H1 (cell line): ENCODE data around the gene KLC4. TPM values are rescaled to one million over a fixed set of nuclear protein-coding genes. Genes with fewer than 3 reads are reported as not detected.

Experiments used
- CTCF ChIA-PET: fragments of 300-600 bp; sonication (Branson Sonifier 250); formaldehyde crosslinking; loops from one replicate; lab custom pipeline; 2021; ENCODE audit not compliant: partially characterized antibody; lab: Charles Lee
- POLR2A ChIA-PET: fragments of 300-600 bp; sonication (Branson Sonifier 250); formaldehyde crosslinking; loops from one replicate; lab custom pipeline; 2021; ENCODE audit warnings: inconsistent platforms; ENCODE audit not compliant: partially characterized antibody; lab: Charles Lee
- DNase-seq, 2 experiments: peaks; one replicate each; pipeline versions ENCODE4 v3.0.0 to v3.0.0-alpha.2; 2010 to 2022; ENCODE audit warnings: low spot score in 2 of 2, low read depth in 1 of 2, mixed read lengths in 1 of 2
- FAIRE-seq: peaks from 2 replicates; lab custom pipeline; 2011; peaks lifted over from hg19 to GRCh38; lab: Jason Lieb, UNC
- H2AFZ ChIP-seq: 2 replicates; pipeline ENCODE4 v1.8.1; 2012; ENCODE audit warnings: low read length, inconsistent platforms
- H2AK5ac ChIP-seq: 2 replicates; pipeline ENCODE4 v1.6.1; 2013; ENCODE audit warnings: low read depth, low read length
- H2BK120ac ChIP-seq: replicated peaks from 2 replicates; pipeline ENCODE3; 2013; ENCODE audit warnings: low read depth, low read length, inconsistent platforms
- H2BK12ac ChIP-seq: 2 replicates; pipeline ENCODE4 v1.6.1; 2013; ENCODE audit warnings: low read depth, low read length
- H2BK15ac ChIP-seq: 2 replicates; pipeline ENCODE4 v1.6.1; 2013; ENCODE audit warnings: low read length
- H2BK20ac ChIP-seq: 2 replicates; pipeline ENCODE4 v1.6.1; 2013; ENCODE audit warnings: low read length
- H2BK5ac ChIP-seq: 2 replicates; pipeline ENCODE4 v1.6.1; 2013; ENCODE audit warnings: low read depth, low read length
- H3K14ac ChIP-seq: 2 replicates; pipeline ENCODE4 v1.6.1; 2013; ENCODE audit warnings: inconsistent platforms; ENCODE audit not compliant: insufficient read length
- H3K18ac ChIP-seq: 2 replicates; pipeline ENCODE4 v1.6.1; 2013; ENCODE audit warnings: low read length; ENCODE audit errors: extremely low read depth
- H3K23ac ChIP-seq: 2 replicates; pipeline ENCODE4 v1.6.1; 2013; ENCODE audit warnings: inconsistent platforms; ENCODE audit not compliant: insufficient read length
- H3K23me2 ChIP-seq: 2 replicates; pipeline ENCODE4 v1.6.1; 2013; ENCODE audit warnings: low read depth, low read length
- H3K27ac ChIP-seq: 2 replicates; pipeline ENCODE4 v1.6.1; 2011; ENCODE audit warnings: low read depth, low read length, inconsistent platforms
- H3K27me3 ChIP-seq, 4 experiments: replicated peaks in 1 of 4; 1 replicate in 1 of 4; 2 replicates in 3 of 4; pipeline versions ENCODE4 v1.6.1 to v1.8.1; 2011 to 2013; ENCODE audit warnings: low read length in 3 of 4, mild to moderate bottlenecking in 3 of 4, inconsistent platforms in 2 of 4, mixed read lengths in 2 of 4, moderate library complexity in 1 of 4; ENCODE audit not compliant: control insufficient read depth in 3 of 4, insufficient read depth in 3 of 4; ENCODE audit errors: extremely low read depth in 1 of 4
- H3K36me3 ChIP-seq, 4 experiments: 2 replicates each; pipeline versions ENCODE4 v1.6.1 to v1.8.1; 2011 to 2013; ENCODE audit warnings: mild to moderate bottlenecking in 4 of 4, low read length in 3 of 4, moderate library complexity in 2 of 4, control low read depth in 1 of 4, inconsistent platforms in 1 of 4; ENCODE audit not compliant: insufficient read depth in 4 of 4, control insufficient read depth in 2 of 4
- H3K4ac ChIP-seq: replicated peaks from 2 replicates; pipeline ENCODE3; 2013; ENCODE audit warnings: low read length, low read depth, mixed read lengths, inconsistent platforms; ENCODE audit not compliant: insufficient read length
- H3K4me1 ChIP-seq, 4 experiments: replicated peaks in 1 of 4; 1 replicate in 1 of 4; 2 replicates in 3 of 4; pipeline versions ENCODE4 v1.6.1 to v1.8.1; 2011 to 2013; ENCODE audit warnings: low read length in 3 of 4, inconsistent platforms in 2 of 4, mixed read lengths in 1 of 4; ENCODE audit not compliant: insufficient read depth in 4 of 4, control insufficient read depth in 3 of 4
- H3K4me2 ChIP-seq, 2 experiments: 2 replicates each; pipeline versions ENCODE4 v1.6.1 to v1.8.1; 2011 to 2013; ENCODE audit warnings: low read depth in 2 of 2, low read length in 2 of 2, control low read depth in 1 of 2, inconsistent platforms in 1 of 2, mild to moderate bottlenecking in 1 of 2; ENCODE audit not compliant: insufficient read depth in 1 of 2
- H3K4me3 ChIP-seq, 4 experiments: fragments of 200-600, 300-600 bp in 1 of 4; sonication (generic), shearing (Covaris generic), sonication (Bioruptor Twin) in 1 of 4; 2 replicates each; pipeline versions ENCODE4 v1.5.1 to v1.8.1; 2011 to 2016; ENCODE audit warnings: low read length in 4 of 4, low read depth in 3 of 4, control low read depth in 2 of 4, inconsistent platforms in 2 of 4, mild to moderate bottlenecking in 2 of 4, mixed read lengths in 1 of 4, moderate library complexity in 1 of 4; ENCODE audit not compliant: insufficient read depth in 2 of 4; ENCODE audit errors: extremely low read depth in 1 of 4
- H3K56ac ChIP-seq: replicated peaks from 2 replicates; pipeline ENCODE3; 2013; ENCODE audit warnings: low read depth, mild to moderate bottlenecking, mixed read lengths, low read length, inconsistent platforms; ENCODE audit not compliant: insufficient read length
- H3K79me1 ChIP-seq: 2 replicates; pipeline ENCODE4 v1.6.1; 2013; ENCODE audit warnings: low read depth, low read length, control low read depth
- H3K79me2 ChIP-seq, 2 experiments: 2 replicates each; pipeline versions ENCODE4 v1.6.1 to v1.8.1; 2012 to 2013; ENCODE audit warnings: low read length in 2 of 2, mild to moderate bottlenecking in 2 of 2, inconsistent platforms in 1 of 2; ENCODE audit not compliant: insufficient read depth in 2 of 2, control insufficient read depth in 1 of 2
- H3K9ac ChIP-seq, 4 experiments: replicated peaks in 1 of 4; 1 replicate in 1 of 4; 2 replicates in 3 of 4; pipeline versions ENCODE4 v1.6.1 to v1.8.1; 2011 to 2013; ENCODE audit warnings: low read depth in 3 of 4, low read length in 3 of 4, control low read depth in 2 of 4, mild to moderate bottlenecking in 2 of 4, moderate library complexity in 2 of 4, inconsistent platforms in 1 of 4; ENCODE audit errors: extremely low read depth in 1 of 4
- H3K9me3 ChIP-seq, 2 experiments: 2 replicates each; pipeline versions ENCODE4 v1.6.1 to v1.8.1; 2012 to 2013; ENCODE audit warnings: mild to moderate bottlenecking in 2 of 2, moderate library complexity in 2 of 2, control low read depth in 1 of 2, inconsistent platforms in 1 of 2, low read depth in 1 of 2, low read length in 1 of 2, mixed read lengths in 1 of 2; ENCODE audit not compliant: insufficient read depth in 2 of 2
- H4K20me1 ChIP-seq, 2 experiments: replicated peaks in 1 of 2; 2 replicates each; pipeline versions ENCODE3 to v1.8.1; 2011 to 2013; ENCODE audit warnings: inconsistent platforms in 2 of 2, low read length in 2 of 2, mild to moderate bottlenecking in 1 of 2; ENCODE audit not compliant: insufficient read depth in 2 of 2, control insufficient read depth in 1 of 2
- H4K5ac ChIP-seq: 2 replicates; pipeline ENCODE4 v1.6.1; 2013; ENCODE audit warnings: low read length, low read depth, mixed read lengths, inconsistent platforms; ENCODE audit not compliant: insufficient read length
- H4K8ac ChIP-seq: 2 replicates; pipeline ENCODE4 v1.8.0; 2013; ENCODE audit warnings: mild to moderate bottlenecking, moderate library complexity, low read length, inconsistent platforms; ENCODE audit not compliant: insufficient read depth; ENCODE audit errors: extremely low read depth
- H4K91ac ChIP-seq: replicated peaks from 2 replicates; pipeline ENCODE3; 2013; ENCODE audit warnings: low read length, mixed read lengths, inconsistent platforms; ENCODE audit not compliant: insufficient read length
- CTBP2 ChIP-seq: IDR thresholded peaks from 2 replicates; pipeline ENCODE4 v1.7.0; 2011; ENCODE audit warnings: borderline replicate concordance, mild to moderate bottlenecking, moderate library complexity, mixed read lengths, low read length; ENCODE audit not compliant: insufficient read depth, insufficient read length
- MAFK ChIP-seq: IDR thresholded peaks from 2 replicates; pipeline ENCODE4 v1.6.1; 2012; ENCODE audit warnings: low read depth, mild to moderate bottlenecking, improper control_type of control experiment, low read length
- SP4 ChIP-seq: IDR thresholded peaks from 2 replicates; pipeline ENCODE4 v1.6.1; 2012; ENCODE audit warnings: low read length, inconsistent platforms
- WGBS, 2 experiments: shearing (Covaris generic) in 1 of 2; methylation state at CpG; one replicate each; pipeline versions ENCODE4 v1.1.6 to v1.1.7; 2013 to 2015; ENCODE audit warnings: low lambda C conversion rate in 2 of 2, mixed read lengths in 2 of 2, inconsistent platforms in 1 of 2, low coverage in 1 of 2, missing lambda C conversion rate in 1 of 2; ENCODE audit not compliant: insufficient replicate concordance in 2 of 2, insufficient coverage in 1 of 2, insufficient read length in 1 of 2; ENCODE audit errors: extremely low coverage in 1 of 2, missing lambda C conversion rate in 1 of 2; 5-methylcytosine and 5-hydroxymethylcytosine counted together
- polyA plus RNA-seq, 7 experiments: library from polyadenylated mRNA; depleted of rRNA in 3 of 7; stranded (reverse) in 5 of 7; unstranded in 2 of 7; fragments of >200 nt in 5 of 7; fragments of 200-250 nt in 2 of 7; gene quantifications; 1 replicate in 5 of 7; 2 replicates in 1 of 7; 4 replicates in 1 of 7; pipeline versions ENCODE4 v1.2.1 to v1.2.3, GENCODE V29; 2011 to 2013; ENCODE audit warnings: missing spikeins in 2 of 7, mixed read lengths in 2 of 7
- total RNA-seq: library from RNA; stranded (reverse); fragmentation: NEBNext Ultra II Directional; extraction: Animal tissue kit (Norgen Biotek cat#: 25700); gene quantifications from 2 replicates; pipeline ENCODE4 v1.2.1, GENCODE V29; 2021

KLC4 gene
- total and polyA plus RNA-seq, 2 of the 8 experiments (the other 6 are each of a cell fraction or from before 2014, with no cell fraction given), result 15.7 to 28.5 TPM

- H3K23me2 ChIP-seq, result no peaks in the 10 kb centered on the region
- peaks cover 4 to 7% of the 10 kb centered on the region in 2 experiments for H4K20me1 ChIP-seq
- no peak for FAIRE-seq
- no peak overlapping the region for H4K8ac ChIP-seq
- peaks cover 2 to 36% (median 12%) of the 10 kb centered on the region in 4 experiments; a peak in 5 of 8 replicates for H3K36me3 ChIP-seq
- no peak overlapping the region for H3K4me3 ChIP-seq
- no peak overlapping the region for H3K14ac ChIP-seq
- H4K91ac ChIP-seq, result no peak overlapping the region
- H2AK5ac ChIP-seq, result no peak overlapping the region
- H2BK5ac ChIP-seq, result no peak overlapping the region
- no peak overlapping the region for H3K56ac ChIP-seq
- no peaks in the 10 kb centered on the region for H3K79me2 ChIP-seq
- H3K18ac ChIP-seq, result no peak overlapping the region
- no peak for DNase-seq
- no peaks in the 10 kb centered on the region for H3K27me3 ChIP-seq
- no peak overlapping the region for H3K27ac ChIP-seq
- H2BK12ac ChIP-seq, result no peak overlapping the region
- H2BK20ac ChIP-seq, result no peak overlapping the region
- no peak overlapping the region for H4K5ac ChIP-seq
- ChIA-PET CTCF (interaction anchor here (0.6 to 2.3 kb wide), 9 partner anchors 10 to 110 kb away, joined by 3 to 7 read pairs (median 3); no protein-coding TSS in a partner anchor), POLR2A (interaction anchor here (2.7 to 29.7 kb wide), 2 partner anchors 10 to 22 kb away, joined by 15 to 584 read pairs; partner anchors contain the start of genes CUL7, KLHDC3, MEA1 and RRP36)
- no peaks in the 10 kb centered on the region; a peak in 1 of 7 replicates for H3K4me1 ChIP-seq
- 94% methylated on average over 11 of the region's 11 CpGs; no CpG with 5 or more reads in 1 of the 2 experiments for WGBS, 2 experiments
- no peaks in the 10 kb centered on the region for H3K79me1 ChIP-seq
- H3K4me2 ChIP-seq, result no peak overlapping the region
- no peak overlapping the region for H2AFZ ChIP-seq
- H2BK15ac ChIP-seq, result no peak overlapping the region
- H2BK120ac ChIP-seq, result no peak overlapping the region
- H3K9ac ChIP-seq, result no peak overlapping the region
- H3K9me3 ChIP-seq, result no peaks in the 10 kb centered on the region
- no peak overlapping the region for H3K4ac ChIP-seq
- no peak overlapping the region for H3K23ac ChIP-seq
- no peak for TF ChIP-seq SP4
- TF ChIP-seq CTBP2, result no peak
- TF ChIP-seq MAFK, result no peak
These were observed 14.0 kb upstream of the KLC4 start for GRCh38 chr6:43045371-43045930.
